Tibial nerve (tissue), 4 donors: ENCODE measurements around the gene OR52B6. TPM values are rescaled to one million over a fixed set of nuclear protein-coding genes. Genes with fewer than 3 reads are reported as not detected.

Experiments used
- DNase-seq, 2 donors: peaks; one replicate each; pipeline ENCODE4 v3.0.0-alpha.2; 2019; ENCODE audit warnings: low spot score in 2 of 2
- H3K27ac ChIP-seq, 4 donors: fragments of 200-600 bp; sonication (generic) in 3 of 4; one replicate each; pipeline ENCODE4 v1.5.1; 2017 to 2019; ENCODE audit warnings: mild to moderate bottlenecking in 1 of 4
- H3K27me3 ChIP-seq, 2 donors: fragments of 200-600 bp; sonication (generic) in 1 of 2; one replicate each; pipeline versions ENCODE4 v1.5.1 to v1.6.0; 2017 to 2019
- H3K36me3 ChIP-seq, 3 donors: fragments of 200-600 bp; sonication (generic); one replicate each; pipeline ENCODE4 v1.5.1; 2018 to 2019
- H3K4me1 ChIP-seq, 4 donors: fragments of 200-600 bp; sonication (generic) in 3 of 4; one replicate each; pipeline ENCODE4 v1.5.1; 2017 to 2019
- H3K4me3 ChIP-seq, 4 donors: fragments of 200-600 bp; sonication (generic) in 3 of 4; one replicate each; pipeline ENCODE4 v1.5.1; 2017 to 2019; ENCODE audit warnings: mild to moderate bottlenecking in 1 of 4, moderate library complexity in 1 of 4
- H3K9me3 ChIP-seq, 4 donors: fragments of 200-600 bp; sonication (generic) in 3 of 4; one replicate each; pipeline ENCODE4 v1.5.1; 2017 to 2019
- CTCF ChIP-seq, 5 experiments: fragments of 200-600 bp in 3 of 5; fragments of 450-650 bp in 2 of 5; sonication (generic) in 3 of 5; IDR thresholded peaks; one replicate each; pipeline ENCODE4 v1.5.1; 2016 to 2019; ENCODE audit warnings: antibody characterized with exemption in 5 of 5, mild to moderate bottlenecking in 3 of 5, moderate library complexity in 2 of 5
- EP300 ChIP-seq, 2 donors: sonication (generic); formaldehyde crosslinking; IDR thresholded peaks; one replicate each; pipeline ENCODE4 v1.6.1; 2017; ENCODE audit warnings: antibody characterized with exemption in 2 of 2, mild to moderate bottlenecking in 1 of 2
- POLR2A ChIP-seq, 2 donors: fragments of 450-650 bp; IDR thresholded peaks; one replicate each; pipeline ENCODE4 v1.6.1; 2017; ENCODE audit warnings: antibody characterized with exemption in 2 of 2, mild to moderate bottlenecking in 2 of 2, moderate library complexity in 2 of 2
- WGBS, 2 donors: methylation state at CpG; one replicate each; pipeline ENCODE4 v1.1.5; 2018; 5-methylcytosine and 5-hydroxymethylcytosine counted together
- total RNA-seq, 4 donors: library from RNA; depleted of rRNA; stranded (reverse); fragments of >200 nt; gene quantifications; one replicate each; pipeline ENCODE4 v1.1.0, GENCODE V29; 2016

OR52B6 gene
- total RNA-seq, 4 donors from 2014 or later = not detected

- WGBS, 2 donors = 40 to 46% methylated on average over 3 of the region's 3 CpGs
- no peaks in the 10 kb centered on the region for H3K9me3 ChIP-seq
Observed at GRCh38 chr11:5556596-5557188, 24.0 kb upstream of the OR52B6 start.

GRCh38 chr11:5557751-5558150 is 22.9 kb upstream of the OR52B6 start:
- Histone ChIP-seq H3K27ac (no peak overlapping the region), H3K9me3 (no peaks in the 10 kb centered on the region), H3K4me1 (no peaks in the 10 kb centered on the region), H3K27me3 (no peaks in the 10 kb centered on the region), H3K36me3 (no peaks in the 10 kb centered on the region), H3K4me3 (no peak overlapping the region)
- WGBS, 2 donors = 64 to 86% methylated on average over 3 of the region's 3 CpGs
- no peak for TF ChIP-seq CTCF (IDR thresholded peaks at IDR 0.05)
- TF ChIP-seq EP300 (IDR thresholded peaks at IDR 0.05) = no peak
- TF ChIP-seq POLR2A (IDR thresholded peaks at IDR 0.05) = no peak
- DNase-seq = no peak

More at GRCh38 chr11:5556596-5557188, 24.0 kb upstream of the OR52B6 start:
- no peaks in the 10 kb centered on the region for H3K27me3 ChIP-seq
- H3K4me1 ChIP-seq = no peaks in the 10 kb centered on the region
- no peaks in the 10 kb centered on the region for H3K36me3 ChIP-seq
- no peak for TF ChIP-seq POLR2A (IDR thresholded peaks at IDR 0.05)
- no peak for TF ChIP-seq CTCF (IDR thresholded peaks at IDR 0.05)
- TF ChIP-seq EP300 (IDR thresholded peaks at IDR 0.05) = no peak
- H3K4me3 ChIP-seq = no peak overlapping the region
- no peak overlapping the region for H3K27ac ChIP-seq
- no peak for DNase-seq

GRCh38 chr11:5564259-5565019 is 16.2 kb upstream of the OR52B6 start:
- 63 to 72% methylated on average over 1 of the region's 1 CpG for WGBS, 2 donors
- DNase-seq = no peak
- no peaks in the 10 kb centered on the region for H3K36me3 ChIP-seq

GRCh38 chr11:5574654-5575053 is 6.0 kb upstream of the OR52B6 start:
- TF ChIP-seq CTCF (IDR thresholded peaks at IDR 0.05) (no peak), EP300 (IDR thresholded peaks at IDR 0.05) (no peak), POLR2A (IDR thresholded peaks at IDR 0.05) (no peak)
- H3K27me3 ChIP-seq = no peaks in the 10 kb centered on the region
- H3K9me3 ChIP-seq = no peaks in the 10 kb centered on the region
- H3K4me1 ChIP-seq = no peaks in the 10 kb centered on the region
- WGBS, 2 donors = 84 to 88% methylated on average over 2 of the region's 2 CpGs
- no peaks in the 10 kb centered on the region for H3K36me3 ChIP-seq
- no peak for DNase-seq
- no peak overlapping the region for H3K4me3 ChIP-seq
- no peak overlapping the region for H3K27ac ChIP-seq

More at GRCh38 chr11:5564259-5565019, 16.2 kb upstream of the OR52B6 start:
- no peak for TF ChIP-seq CTCF (IDR thresholded peaks at IDR 0.05)
- TF ChIP-seq POLR2A (IDR thresholded peaks at IDR 0.05) = no peak
- Histone ChIP-seq H3K4me3 (no peak overlapping the region), H3K4me1 (no peaks in the 10 kb centered on the region), H3K27ac (no peak overlapping the region), H3K27me3 (no peaks in the 10 kb centered on the region), H3K9me3 (no peaks in the 10 kb centered on the region)

GRCh38 chr11:5575152-5575551 is 5.5 kb upstream of the OR52B6 start:
- Histone ChIP-seq H3K9me3 (no peaks in the 10 kb centered on the region), H3K36me3 (no peaks in the 10 kb centered on the region), H3K4me1 (no peaks in the 10 kb centered on the region), H3K27me3 (no peaks in the 10 kb centered on the region), H3K27ac (no peak overlapping the region), H3K4me3 (no peak overlapping the region)
- no peak for DNase-seq
- TF ChIP-seq POLR2A (IDR thresholded peaks at IDR 0.05) (no peak), CTCF (IDR thresholded peaks at IDR 0.05) (no peak), EP300 (IDR thresholded peaks at IDR 0.05) (no peak)
- 59 to 65% methylated on average over 4 of the region's 4 CpGs for WGBS, 2 donors
